Calu3 (cell line): ENCODE results near the gene SGF29. TPM values are rescaled to one million over a fixed set of nuclear protein-coding genes. Genes with fewer than 3 reads are reported as not detected.
"Not testable (repeated sequence)": the region's sequence is repeated elsewhere in the genome, so short reads cannot be mapped to it uniquely, and the experiment has no call there.

Source experiments
- BruUV-seq: library from RNA; stranded (reverse); fragments of 400-500 nt; replicated peaks from 2 replicates; lab custom pipeline; 2021; lab: Mats Ljungman, UMichigan
- CTCF ChIA-PET: fragments of 300-600 bp; sonication (Branson Sonifier 250); formaldehyde crosslinking; loops from one replicate; lab custom pipeline; 2022; ENCODE audit warnings: antibody characterized with exemption; lab: Charles Lee
- DNase-seq: peaks from one replicate; pipeline ENCODE4 v3.0.0; 2022
- H3K27ac Mint-ChIP-seq: one replicate; pipeline ENCODE4 v1.8.0; 2022; ENCODE audit warnings: mixed read lengths; ENCODE audit not compliant: unreplicated experiment
- H3K27me3 Mint-ChIP-seq: one replicate; pipeline ENCODE4 v1.8.0; 2022; ENCODE audit warnings: mixed read lengths; ENCODE audit not compliant: unreplicated experiment
- H3K36me3 Mint-ChIP-seq: one replicate; pipeline ENCODE4 v1.8.0; 2022; ENCODE audit warnings: mild to moderate bottlenecking, moderate library complexity, mixed read lengths; ENCODE audit not compliant: insufficient read depth, unreplicated experiment
- H3K4me1 Mint-ChIP-seq: one replicate; pipeline ENCODE4 v1.8.0; 2022; ENCODE audit warnings: mild to moderate bottlenecking, low read depth, mixed read lengths; ENCODE audit not compliant: unreplicated experiment
- H3K4me3 Mint-ChIP-seq: one replicate; pipeline ENCODE4 v1.8.0; 2022; ENCODE audit warnings: mild to moderate bottlenecking, low read depth, moderate library complexity, mixed read lengths; ENCODE audit not compliant: unreplicated experiment
- H3K9me3 Mint-ChIP-seq: one replicate; pipeline ENCODE4 v1.8.0; 2022; ENCODE audit warnings: low read depth, mixed read lengths; ENCODE audit not compliant: unreplicated experiment
- intact Hi-C: fragments of 100-400 bp; cut with micrococcal nuclease; formaldehyde crosslinking; loops from one replicate; pipeline ENCODE4 v1.10.0; 2022; ENCODE audit not compliant: unreplicated experiment
- total RNA-seq: library from RNA; stranded (reverse); gene quantifications from 2 replicates; pipeline ENCODE4 v1.2.3, GENCODE V29; 2022
- TF ChIP-seq, protein P1 (sequence below): fragments of 200-600 bp; IDR thresholded peaks from one replicate; pipeline ENCODE4 v1.8.0; 2022; ENCODE audit warnings: antibody characterized with exemption; ENCODE audit not compliant: unreplicated experiment

Gene SGF29
- total RNA-seq, 1 experiment from 2014 or later = 31.0 TPM

DNA sequence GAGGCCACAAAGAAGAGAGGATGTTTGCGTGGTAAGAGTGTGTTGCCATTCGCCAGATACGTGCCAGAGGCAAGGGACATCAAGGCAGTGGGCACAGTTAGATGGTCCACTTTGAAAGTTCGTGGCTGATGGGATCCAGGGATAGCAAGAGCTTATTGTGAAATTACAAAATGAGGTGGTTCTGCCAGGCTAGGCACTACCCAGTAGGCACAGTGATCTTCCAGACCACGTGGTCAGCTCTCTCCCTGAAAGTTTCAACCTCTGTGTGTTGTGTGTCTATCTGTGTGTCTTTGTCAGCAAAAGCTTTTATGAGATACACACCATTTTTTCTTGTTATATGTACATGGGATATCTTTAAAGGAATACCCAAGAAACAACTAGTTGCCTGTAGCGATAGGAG lies 9.5 kb downstream of the SGF29 start:
- no TSS peak for BruUV-seq
- CTCF ChIA-PET = no interaction called here
- intact Hi-C loops = no loop called here
- TF ChIP-seq, protein P1, sequence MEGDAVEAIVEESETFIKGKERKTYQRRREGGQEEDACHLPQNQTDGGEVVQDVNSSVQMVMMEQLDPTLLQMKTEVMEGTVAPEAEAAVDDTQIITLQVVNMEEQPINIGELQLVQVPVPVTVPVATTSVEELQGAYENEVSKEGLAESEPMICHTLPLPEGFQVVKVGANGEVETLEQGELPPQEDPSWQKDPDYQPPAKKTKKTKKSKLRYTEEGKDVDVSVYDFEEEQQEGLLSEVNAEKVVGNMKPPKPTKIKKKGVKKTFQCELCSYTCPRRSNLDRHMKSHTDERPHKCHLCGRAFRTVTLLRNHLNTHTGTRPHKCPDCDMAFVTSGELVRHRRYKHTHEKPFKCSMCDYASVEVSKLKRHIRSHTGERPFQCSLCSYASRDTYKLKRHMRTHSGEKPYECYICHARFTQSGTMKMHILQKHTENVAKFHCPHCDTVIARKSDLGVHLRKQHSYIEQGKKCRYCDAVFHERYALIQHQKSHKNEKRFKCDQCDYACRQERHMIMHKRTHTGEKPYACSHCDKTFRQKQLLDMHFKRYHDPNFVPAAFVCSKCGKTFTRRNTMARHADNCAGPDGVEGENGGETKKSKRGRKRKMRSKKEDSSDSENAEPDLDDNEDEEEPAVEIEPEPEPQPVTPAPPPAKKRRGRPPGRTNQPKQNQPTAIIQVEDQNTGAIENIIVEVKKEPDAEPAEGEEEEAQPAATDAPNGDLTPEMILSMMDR = no peak
- DNase-seq = no peak
- no peaks in the 10 kb centered on the region for H3K27me3 Mint-ChIP-seq
- H3K4me1 Mint-ChIP-seq = no peaks in the 10 kb centered on the region
- H3K4me3 Mint-ChIP-seq = no peak overlapping the region
- H3K36me3 Mint-ChIP-seq = peaks cover 3% of the 10 kb centered on the region
- H3K9me3 Mint-ChIP-seq = peaks cover 9% of the 10 kb centered on the region
- H3K27ac Mint-ChIP-seq = no peak overlapping the region

DNA sequence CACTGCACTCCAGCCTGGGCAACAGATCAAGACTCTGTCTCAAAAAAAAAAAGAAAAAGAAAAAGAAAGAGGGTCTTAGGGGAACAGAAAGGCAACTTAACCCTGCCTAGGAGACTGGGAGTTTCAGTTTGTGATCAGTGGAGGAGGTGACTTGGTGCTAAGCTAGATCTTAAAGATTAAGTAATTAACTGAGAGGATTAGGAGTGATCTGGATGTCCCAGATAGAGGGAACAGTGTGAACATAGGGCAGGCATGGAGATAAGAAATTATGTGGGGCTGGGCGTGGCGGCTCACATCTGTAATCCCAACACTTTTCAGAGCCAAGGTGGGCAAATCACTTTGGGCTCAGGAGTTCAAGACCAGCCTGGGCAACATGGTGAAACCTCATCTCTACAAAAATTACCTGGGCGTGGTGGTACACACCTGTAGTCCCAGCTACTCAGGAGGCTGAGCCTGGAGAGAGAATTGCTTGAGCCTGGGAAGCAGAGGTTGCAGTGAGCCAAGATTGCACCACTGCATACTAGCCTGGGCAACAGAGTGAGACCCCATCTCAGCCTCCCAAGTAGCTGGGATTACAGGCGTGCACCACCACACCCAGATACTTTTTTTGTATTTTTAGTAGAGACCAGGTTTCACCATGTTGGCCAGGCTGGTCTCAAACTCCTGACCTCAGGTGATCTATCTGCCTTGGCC lies 12.7 kb downstream of the SGF29 start:
- intact Hi-C loops, CTCF ChIA-PET, BruUV-seq, H3K27me3 Mint-ChIP-seq, H3K4me1 Mint-ChIP-seq, DNase-seq, H3K4me3 Mint-ChIP-seq, H3K36me3 Mint-ChIP-seq, H3K27ac Mint-ChIP-seq, H3K9me3 Mint-ChIP-seq: not testable (repeated sequence)

- H3K36me3 Mint-ChIP-seq = peaks cover 4% of the 10 kb centered on the region
- no peak overlapping the region for H3K4me3 Mint-ChIP-seq
- H3K4me1 Mint-ChIP-seq = no peaks in the 10 kb centered on the region
- peaks cover 9% of the 10 kb centered on the region for H3K9me3 Mint-ChIP-seq
- BruUV-seq = no TSS peak
- H3K27me3 Mint-ChIP-seq = no peaks in the 10 kb centered on the region
- intact Hi-C loops = no loop called here
- CTCF ChIA-PET = no interaction called here
- TF ChIP-seq, protein P1 = no peak
- no peak overlapping the region for H3K27ac Mint-ChIP-seq
- no peak for DNase-seq
Observed at GRCh38 chr16:28567292-28567691, 13.6 kb downstream of the SGF29 start.

DNA sequence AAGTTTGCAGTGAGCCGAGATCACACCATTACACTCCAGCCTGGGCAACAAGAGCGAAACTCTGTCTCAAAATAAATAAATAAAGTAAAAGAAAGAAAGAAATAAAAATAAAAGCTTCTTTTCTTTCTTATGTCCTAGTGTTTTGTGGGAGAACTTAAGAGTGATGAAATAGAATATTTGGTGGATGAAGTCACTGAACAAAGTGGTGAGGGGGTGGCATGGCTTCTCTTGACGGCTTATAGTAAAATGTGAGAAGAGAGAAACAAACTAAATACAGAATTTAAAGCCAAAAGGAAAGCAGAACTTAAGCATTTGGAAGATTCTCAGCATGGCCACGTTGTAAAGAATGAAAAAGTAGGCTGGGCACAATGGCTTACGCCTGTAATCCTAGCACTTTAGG lies 15.3 kb downstream of the SGF29 start:
- peaks cover 9% of the 10 kb centered on the region for H3K9me3 Mint-ChIP-seq
- CTCF ChIA-PET = no interaction called here
- no peak overlapping the region for H3K4me3 Mint-ChIP-seq
- BruUV-seq = no TSS peak
- TF ChIP-seq, protein P1 = no peak
- H3K27ac Mint-ChIP-seq = no peak overlapping the region
- no peak for DNase-seq
- intact Hi-C loops = no loop called here
- no peaks in the 10 kb centered on the region for H3K27me3 Mint-ChIP-seq
- peaks cover 4% of the 10 kb centered on the region for H3K36me3 Mint-ChIP-seq
- no peaks in the 10 kb centered on the region for H3K4me1 Mint-ChIP-seq

- intact Hi-C loops = no loop called here
- no peak for DNase-seq
- Mint-ChIP-seq H3K4me3 (no peak overlapping the region), H3K4me1 (no peaks in the 10 kb centered on the region), H3K27me3 (no peaks in the 10 kb centered on the region), H3K27ac (no peak overlapping the region), H3K9me3 (peaks cover 9% of the 10 kb centered on the region), H3K36me3 (peaks cover 4% of the 10 kb centered on the region)
- TF ChIP-seq, protein P1 = no peak
- no TSS peak for BruUV-seq
- CTCF ChIA-PET = interaction anchor here (0.6 to 1.1 kb wide), 2 partner anchors 12 to 27 kb away, joined by 3 to 4 read pairs; partner anchors contain the start of gene SULT1A2
Observed at GRCh38 chr16:28569968-28570752, 16.4 kb downstream of the SGF29 start.
